LNCaP clone FGC (cell line): ENCODE data around the gene ELP1.

Experiments
- DNase-seq: peaks from one replicate; pipeline ENCODE4 v3.0.0-alpha.2; 2011; ENCODE audit warnings: low read depth
- H3K4me3 ChIP-seq: 2 replicates; pipeline ENCODE4 v1.5.1; 2011; ENCODE audit warnings: mild to moderate bottlenecking, low read depth, low read length, control low read depth
- TF ChIP-seq, protein P1 (sequence below): IDR thresholded peaks from 2 replicates; pipeline ENCODE4 v1.5.1; 2012; ENCODE audit warnings: mild to moderate bottlenecking; ENCODE audit not compliant: control insufficient read depth, insufficient read depth; ENCODE audit errors: extremely low read depth

ELP1 gene

DNA sequence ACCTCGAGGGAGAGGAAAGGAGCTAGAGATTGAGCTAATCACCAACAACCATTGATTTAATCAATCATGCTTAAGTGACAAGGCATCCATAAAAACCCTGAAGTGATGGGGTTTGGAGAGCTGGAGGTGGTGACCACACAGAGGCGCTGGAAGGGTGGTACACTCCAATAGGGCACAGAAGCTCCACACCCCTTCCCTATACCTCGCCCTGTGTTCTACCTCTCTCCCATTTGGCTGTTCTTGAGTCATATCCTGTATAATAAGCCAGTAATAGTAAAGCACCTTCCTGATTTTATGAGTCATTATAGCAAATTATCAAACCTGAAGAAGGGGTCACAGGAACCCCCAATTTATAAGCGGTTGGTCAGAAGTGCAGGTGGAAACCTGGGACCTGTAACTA lies 96.4 kb downstream of the ELP1 start:
- no peak for DNase-seq
- TF ChIP-seq, protein P1, sequence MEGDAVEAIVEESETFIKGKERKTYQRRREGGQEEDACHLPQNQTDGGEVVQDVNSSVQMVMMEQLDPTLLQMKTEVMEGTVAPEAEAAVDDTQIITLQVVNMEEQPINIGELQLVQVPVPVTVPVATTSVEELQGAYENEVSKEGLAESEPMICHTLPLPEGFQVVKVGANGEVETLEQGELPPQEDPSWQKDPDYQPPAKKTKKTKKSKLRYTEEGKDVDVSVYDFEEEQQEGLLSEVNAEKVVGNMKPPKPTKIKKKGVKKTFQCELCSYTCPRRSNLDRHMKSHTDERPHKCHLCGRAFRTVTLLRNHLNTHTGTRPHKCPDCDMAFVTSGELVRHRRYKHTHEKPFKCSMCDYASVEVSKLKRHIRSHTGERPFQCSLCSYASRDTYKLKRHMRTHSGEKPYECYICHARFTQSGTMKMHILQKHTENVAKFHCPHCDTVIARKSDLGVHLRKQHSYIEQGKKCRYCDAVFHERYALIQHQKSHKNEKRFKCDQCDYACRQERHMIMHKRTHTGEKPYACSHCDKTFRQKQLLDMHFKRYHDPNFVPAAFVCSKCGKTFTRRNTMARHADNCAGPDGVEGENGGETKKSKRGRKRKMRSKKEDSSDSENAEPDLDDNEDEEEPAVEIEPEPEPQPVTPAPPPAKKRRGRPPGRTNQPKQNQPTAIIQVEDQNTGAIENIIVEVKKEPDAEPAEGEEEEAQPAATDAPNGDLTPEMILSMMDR, result no peak
- H3K4me3 ChIP-seq, result no peak overlapping the region

DNA sequence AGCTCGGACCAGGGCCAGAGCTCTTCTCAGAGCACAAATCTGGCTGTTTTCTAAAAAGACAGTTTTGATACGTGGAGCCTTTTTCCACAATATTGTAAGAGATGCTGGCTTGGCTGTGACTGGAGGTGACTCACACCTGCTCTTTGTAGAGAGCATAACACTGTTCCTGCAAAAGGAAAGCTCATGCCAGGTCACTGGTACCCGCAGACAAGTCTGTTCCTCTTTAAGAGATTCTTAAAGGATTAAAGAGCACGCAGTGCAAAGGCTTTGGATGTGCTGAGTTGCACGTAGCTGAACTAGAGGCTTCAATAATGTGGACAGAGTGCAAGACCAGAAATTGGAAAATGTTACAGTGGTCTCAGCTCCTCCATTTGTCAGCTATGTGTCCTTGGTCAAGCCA lies 97.1 kb downstream of the ELP1 start:
- DNase-seq, result no peak
- H3K4me3 ChIP-seq, result no peak overlapping the region
- TF ChIP-seq, protein P1, result no peak

DNA sequence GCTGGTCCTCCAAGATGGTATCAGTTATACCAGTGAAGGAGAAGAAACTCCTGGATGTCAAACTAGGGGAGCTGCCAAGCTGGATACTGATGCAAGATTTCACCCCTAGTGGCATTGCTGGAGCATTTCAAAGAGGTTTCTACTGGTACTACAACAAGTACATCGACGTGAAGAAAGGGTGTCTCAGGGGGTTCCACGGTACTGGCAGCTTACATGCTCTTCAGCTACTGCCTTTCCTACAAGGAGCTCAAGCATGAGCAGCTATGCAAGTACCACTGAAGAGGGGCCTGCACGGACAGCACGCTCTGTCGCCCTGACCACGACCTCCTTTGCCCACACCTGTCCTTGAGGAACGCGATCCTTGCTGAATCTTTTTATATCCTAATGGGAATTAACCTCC lies 97.6 kb downstream of the ELP1 start:
- TF ChIP-seq, protein P1, result no peak
- no peak overlapping the region for H3K4me3 ChIP-seq
- DNase-seq, result no peak

DNA sequence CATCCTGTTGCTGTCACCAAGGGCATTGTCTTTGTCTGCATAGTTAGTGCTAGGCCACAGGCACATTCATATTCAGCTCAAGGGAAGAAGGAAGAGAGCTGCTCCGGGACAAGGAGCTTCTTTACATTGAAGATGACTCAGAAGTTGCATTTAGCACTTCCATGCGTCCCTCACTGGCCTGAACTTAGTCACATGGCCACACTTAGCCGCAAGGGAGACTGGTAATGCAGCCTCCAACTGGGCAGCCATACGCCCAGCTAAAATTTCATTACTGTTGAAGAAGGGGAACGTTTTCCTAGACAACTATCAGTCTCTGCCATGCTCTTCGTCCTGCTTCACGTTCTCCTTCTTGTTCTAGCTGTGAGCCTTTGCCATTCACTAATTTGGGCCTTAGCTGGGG lies 98.1 kb downstream of the ELP1 start:
- TF ChIP-seq, protein P1, result no peak
- no peak for DNase-seq
- H3K4me3 ChIP-seq, result no peak overlapping the region

DNA sequence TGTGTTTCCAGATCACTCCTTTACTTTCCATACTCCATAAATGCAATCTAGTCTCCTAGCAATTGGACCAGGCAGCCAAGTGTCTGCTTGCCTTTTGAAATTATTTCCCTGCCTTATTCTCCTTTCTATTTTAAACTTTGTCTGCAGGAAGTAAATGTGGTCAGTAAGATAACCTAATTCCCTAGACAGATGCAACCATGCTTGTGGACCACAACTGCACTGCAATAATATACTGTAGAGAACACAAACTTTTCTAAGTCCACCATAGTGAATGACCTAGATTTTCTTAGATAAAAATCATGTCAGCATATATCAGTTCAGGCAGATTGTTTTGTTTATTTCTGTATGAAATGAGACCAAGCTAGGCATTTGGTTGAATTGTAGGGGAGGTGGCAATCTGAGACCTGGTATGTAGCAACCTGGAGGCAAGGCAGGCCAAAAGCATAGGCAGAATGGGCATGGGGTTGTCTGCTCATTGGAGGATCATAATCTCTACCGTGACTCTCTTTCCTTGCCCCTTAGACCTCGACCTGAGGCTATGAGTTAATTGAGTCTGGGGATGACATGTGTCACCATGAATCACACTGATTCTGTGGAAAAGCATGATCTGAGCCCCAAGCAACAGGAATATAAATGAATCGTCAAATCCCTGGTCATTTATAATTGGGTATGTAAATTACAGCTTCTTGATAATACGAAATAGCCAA lies 98.8 kb downstream of the ELP1 start:
- no peak for DNase-seq
- TF ChIP-seq, protein P1, result no peak
- H3K4me3 ChIP-seq, result no peak overlapping the region

DNA sequence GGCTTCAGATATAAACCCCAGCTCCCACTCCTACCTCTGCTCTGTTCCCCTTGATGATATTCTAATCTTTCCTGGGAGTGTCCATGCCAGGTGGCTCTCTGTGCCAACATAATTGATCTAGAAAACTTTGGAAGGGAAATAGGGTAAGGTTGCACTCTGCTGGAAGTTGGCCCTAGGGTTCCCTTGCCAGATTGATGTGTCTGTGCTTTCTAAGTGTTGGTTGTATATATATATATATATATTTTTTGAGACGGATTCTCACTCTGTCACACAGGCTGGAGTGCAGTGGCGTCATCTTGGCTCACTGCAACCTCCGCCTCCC lies 101.8 kb downstream of the ELP1 start:
- TF ChIP-seq, protein P1, result no peak
- no peak for DNase-seq
- H3K4me3 ChIP-seq, result no peak overlapping the region

DNA sequence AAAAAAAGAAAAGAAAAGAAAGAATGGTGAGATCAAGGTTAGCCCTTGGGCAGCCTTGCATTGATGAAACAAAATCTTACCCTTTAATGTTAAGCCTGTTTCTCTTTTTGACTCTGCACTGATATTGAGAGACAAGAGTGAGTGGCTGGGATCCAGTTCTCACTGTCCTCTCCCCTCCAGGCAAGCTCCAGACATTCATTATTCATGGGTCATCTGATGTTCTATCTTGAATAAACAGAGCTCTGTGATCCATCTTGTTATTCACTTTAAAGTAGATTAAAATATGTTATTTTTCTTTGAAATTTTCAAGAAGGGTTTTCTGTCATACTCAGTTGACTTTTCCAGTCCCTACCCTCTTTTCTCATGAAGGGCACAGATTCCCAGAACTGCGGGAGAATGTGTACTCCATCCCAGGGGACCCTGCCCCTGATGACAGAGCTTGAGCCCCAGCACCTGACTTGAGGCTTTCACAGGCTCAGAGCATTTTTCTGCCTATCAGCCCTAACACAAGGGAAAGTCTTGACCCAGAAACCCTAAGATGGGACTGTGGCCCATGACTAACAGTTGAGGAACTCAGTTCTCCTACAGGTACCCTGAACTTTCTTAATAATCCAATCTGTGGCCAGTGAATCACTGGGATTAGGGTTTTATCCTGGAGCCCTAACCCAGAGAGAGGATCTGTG lies 102.3 kb downstream of the ELP1 start:
- no peak overlapping the region for H3K4me3 ChIP-seq
- TF ChIP-seq, protein P1, result no peak
- no peak for DNase-seq
